ENCODE measurements around the gene TBL3.
"Not testable (repeated sequence)": the region's sequence is repeated elsewhere in the genome, so short reads cannot be mapped to it uniquely, and the experiment has no call there.

GRCh38 chr16:2011726-2012125, 39.9 kb downstream of the TBL3 start:
- TF ChIP-seq, protein P1, sequence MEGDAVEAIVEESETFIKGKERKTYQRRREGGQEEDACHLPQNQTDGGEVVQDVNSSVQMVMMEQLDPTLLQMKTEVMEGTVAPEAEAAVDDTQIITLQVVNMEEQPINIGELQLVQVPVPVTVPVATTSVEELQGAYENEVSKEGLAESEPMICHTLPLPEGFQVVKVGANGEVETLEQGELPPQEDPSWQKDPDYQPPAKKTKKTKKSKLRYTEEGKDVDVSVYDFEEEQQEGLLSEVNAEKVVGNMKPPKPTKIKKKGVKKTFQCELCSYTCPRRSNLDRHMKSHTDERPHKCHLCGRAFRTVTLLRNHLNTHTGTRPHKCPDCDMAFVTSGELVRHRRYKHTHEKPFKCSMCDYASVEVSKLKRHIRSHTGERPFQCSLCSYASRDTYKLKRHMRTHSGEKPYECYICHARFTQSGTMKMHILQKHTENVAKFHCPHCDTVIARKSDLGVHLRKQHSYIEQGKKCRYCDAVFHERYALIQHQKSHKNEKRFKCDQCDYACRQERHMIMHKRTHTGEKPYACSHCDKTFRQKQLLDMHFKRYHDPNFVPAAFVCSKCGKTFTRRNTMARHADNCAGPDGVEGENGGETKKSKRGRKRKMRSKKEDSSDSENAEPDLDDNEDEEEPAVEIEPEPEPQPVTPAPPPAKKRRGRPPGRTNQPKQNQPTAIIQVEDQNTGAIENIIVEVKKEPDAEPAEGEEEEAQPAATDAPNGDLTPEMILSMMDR (IDR thresholded peaks at IDR 0.05), result not testable (repeated sequence)
- not testable (repeated sequence) for TF ChIP-seq POLR2A (IDR thresholded peaks at IDR 0.05)

Data from uterus (tissue), 2 donors.